ENCODE measurements around the gene ANGEL2.

DNA sequence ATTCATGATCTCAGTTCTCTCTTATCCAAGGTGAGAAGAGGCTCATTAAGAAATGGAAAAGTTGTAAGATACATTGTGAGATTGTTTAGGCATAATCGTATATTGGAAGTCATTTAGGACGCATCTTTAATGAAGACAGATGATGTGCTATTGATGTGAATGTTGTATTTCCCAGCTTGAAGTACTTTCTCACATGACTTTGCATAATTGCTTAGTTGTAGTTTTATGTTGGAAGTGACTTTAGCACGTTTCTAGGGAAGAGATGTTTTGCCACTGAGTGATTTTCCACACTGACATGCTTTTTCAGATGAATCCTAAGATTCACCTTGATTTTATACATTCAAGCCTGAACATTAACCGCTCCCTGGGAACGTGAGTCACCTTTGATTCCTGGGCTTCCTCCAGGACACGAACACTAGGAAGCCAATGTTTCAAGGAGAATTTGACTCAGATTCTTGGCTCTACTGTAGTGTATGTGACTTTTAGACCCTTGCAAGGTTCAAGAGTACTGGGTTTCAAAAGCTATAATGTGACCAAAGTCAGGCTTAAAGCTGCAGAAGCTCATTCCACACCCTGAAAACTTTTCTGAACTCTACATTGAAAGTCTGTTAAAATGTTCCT lies 27.9 kb downstream of the ANGEL2 start:
- no peak for TF ChIP-seq POLR2A (IDR thresholded peaks at IDR 0.05; ENCODE audit: low read length)
- no peak for TF ChIP-seq GATA1 (IDR thresholded peaks at IDR 0.05; ENCODE audit: low read depth, low read length)
